ENCODE data around the gene SPECC1. TPM values are rescaled to one million over a fixed set of nuclear protein-coding genes. Genes with fewer than 3 reads are reported as not detected.

The SPECC1 gene
- total RNA-seq, 6 donors from 2014 or later, result 21.8 to 65.0 (median 33.9) TPM

DNA sequence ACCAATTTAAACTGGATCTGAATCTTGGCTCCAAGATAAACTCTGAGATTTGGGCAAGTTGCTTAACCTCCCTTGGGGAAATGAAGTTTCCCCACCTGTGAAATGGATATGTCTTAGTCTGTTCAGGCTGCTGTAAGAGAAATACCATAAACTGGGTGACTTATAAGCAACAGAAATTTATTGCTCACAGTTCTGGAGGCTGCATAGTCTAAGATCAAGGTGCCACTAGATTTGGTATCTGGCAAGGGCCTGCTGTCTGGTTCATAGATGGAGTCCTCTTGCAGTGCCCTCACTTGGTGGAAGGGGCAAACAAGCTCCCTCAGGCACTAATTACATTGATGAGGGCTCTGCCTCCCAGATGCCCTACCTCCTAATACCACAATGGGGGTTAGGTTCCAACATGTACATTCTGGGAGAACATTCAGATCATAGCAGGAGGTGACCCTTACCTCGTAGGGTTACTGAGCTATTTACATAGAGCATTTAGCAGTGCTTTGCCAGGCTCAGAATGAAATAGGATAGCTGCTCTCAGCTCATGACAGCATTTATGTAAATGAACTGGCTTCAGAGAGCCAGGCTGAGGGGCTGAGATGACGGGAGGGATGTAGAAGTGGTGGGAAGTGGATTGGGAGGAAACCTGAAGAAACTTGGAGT, 83.9 kb downstream of the SPECC1 start:
- ATAC-seq (ENCODE audit: low FRiP score in 2 of 2) (no peak), DNase-seq (no peak)
- H3K27ac ChIP-seq, result peak overlapping the region in 1 of 4 donors; percentile 46
- H3K4me3 ChIP-seq, result no peak overlapping the region
- no peaks in the 10 kb centered on the region for H3K4me1 ChIP-seq
- H3K36me3 ChIP-seq, result no peaks in the 10 kb centered on the region
- H3K27me3 ChIP-seq, result no peaks in the 10 kb centered on the region
- no peaks in the 10 kb centered on the region for H3K9me3 ChIP-seq
- TF ChIP-seq POLR2A (IDR thresholded peaks at IDR 0.05), result no peak
- no peak for TF ChIP-seq POLR2AphosphoS5 (IDR thresholded peaks at IDR 0.05)
- no peak for TF ChIP-seq EP300 (IDR thresholded peaks at IDR 0.05)
- TF ChIP-seq, protein P1, sequence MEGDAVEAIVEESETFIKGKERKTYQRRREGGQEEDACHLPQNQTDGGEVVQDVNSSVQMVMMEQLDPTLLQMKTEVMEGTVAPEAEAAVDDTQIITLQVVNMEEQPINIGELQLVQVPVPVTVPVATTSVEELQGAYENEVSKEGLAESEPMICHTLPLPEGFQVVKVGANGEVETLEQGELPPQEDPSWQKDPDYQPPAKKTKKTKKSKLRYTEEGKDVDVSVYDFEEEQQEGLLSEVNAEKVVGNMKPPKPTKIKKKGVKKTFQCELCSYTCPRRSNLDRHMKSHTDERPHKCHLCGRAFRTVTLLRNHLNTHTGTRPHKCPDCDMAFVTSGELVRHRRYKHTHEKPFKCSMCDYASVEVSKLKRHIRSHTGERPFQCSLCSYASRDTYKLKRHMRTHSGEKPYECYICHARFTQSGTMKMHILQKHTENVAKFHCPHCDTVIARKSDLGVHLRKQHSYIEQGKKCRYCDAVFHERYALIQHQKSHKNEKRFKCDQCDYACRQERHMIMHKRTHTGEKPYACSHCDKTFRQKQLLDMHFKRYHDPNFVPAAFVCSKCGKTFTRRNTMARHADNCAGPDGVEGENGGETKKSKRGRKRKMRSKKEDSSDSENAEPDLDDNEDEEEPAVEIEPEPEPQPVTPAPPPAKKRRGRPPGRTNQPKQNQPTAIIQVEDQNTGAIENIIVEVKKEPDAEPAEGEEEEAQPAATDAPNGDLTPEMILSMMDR (IDR thresholded peaks at IDR 0.05), result no peak
- WGBS, 2 donors, result 62 to 71% methylated on average over 2 of the region's 2 CpGs

DNA sequence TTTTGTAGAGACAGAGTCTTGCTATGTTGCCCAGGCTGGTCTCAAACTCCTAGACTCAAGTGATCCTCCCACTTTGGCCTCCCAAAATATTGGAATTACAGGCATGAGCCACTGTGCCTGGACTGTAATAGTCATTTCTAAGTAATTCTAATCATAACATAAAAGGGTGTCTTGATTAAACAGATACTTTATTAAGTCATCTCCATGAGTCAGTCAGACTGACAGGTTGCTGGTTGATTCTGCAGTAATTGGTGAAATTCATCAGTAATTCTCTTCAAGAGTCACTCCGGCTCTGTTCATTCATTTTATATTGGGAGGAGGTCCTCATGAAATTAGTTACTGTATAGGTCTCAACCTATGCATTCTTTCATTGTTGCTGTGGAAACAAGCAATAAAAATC, 85.6 kb downstream of the SPECC1 start:
- no peak overlapping the region for H3K4me3 ChIP-seq
- H3K9me3 ChIP-seq, result no peaks in the 10 kb centered on the region
- TF ChIP-seq POLR2AphosphoS5 (IDR thresholded peaks at IDR 0.05) (no peak), EP300 (IDR thresholded peaks at IDR 0.05) (no peak), POLR2A (IDR thresholded peaks at IDR 0.05) (no peak)
- TF ChIP-seq, protein P1 (IDR thresholded peaks at IDR 0.05), result no peak
- no peaks in the 10 kb centered on the region for H3K4me1 ChIP-seq
- H3K27me3 ChIP-seq, result no peaks in the 10 kb centered on the region
- no peak overlapping the region for H3K27ac ChIP-seq
- WGBS, 2 donors, result 80% methylated on average over 1 of the region's 1 CpG
- ATAC-seq (ENCODE audit: low FRiP score in 2 of 2) (no peak), DNase-seq (no peak)
- no peaks in the 10 kb centered on the region for H3K36me3 ChIP-seq

DNA sequence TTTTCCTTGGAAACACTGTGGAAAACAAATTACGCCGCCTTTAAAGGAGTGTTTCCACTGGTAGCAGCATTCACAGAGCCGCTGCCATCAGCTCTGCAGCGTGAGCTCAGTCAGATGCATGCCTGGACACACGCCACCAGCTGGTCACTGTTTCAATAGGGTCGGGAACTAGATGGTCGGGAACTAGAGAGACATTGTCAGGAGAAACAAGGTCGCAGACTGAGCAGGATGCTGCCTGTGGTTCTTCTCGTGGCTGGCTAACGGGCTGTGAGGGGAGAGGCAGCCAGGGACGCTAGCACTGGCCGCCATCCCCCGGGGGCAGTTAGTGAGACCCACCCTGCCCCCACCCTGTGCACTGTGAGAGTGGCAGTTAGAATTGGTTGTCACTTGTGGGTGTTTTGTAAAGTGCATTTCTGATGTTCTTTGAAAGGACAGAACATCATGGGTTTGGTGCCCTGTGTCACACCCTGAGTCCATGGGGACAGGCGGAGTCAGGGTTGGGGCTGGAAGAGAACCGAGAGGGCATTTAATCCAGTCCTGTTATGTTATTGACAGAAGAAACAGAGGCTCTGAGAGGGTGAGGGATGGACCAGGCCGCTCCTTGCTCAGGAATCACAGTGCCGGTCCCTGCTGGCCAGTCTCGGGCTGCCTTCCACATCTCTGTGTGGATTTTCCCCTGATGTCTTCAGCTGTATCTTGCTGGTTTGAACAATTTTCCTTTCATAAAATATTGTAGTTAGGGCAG, 86.3 kb downstream of the SPECC1 start:
- Histone ChIP-seq H3K4me1 (no peaks in the 10 kb centered on the region), H3K9me3 (no peaks in the 10 kb centered on the region), H3K4me3 (no peak overlapping the region), H3K27me3 (no peaks in the 10 kb centered on the region), H3K27ac (peak overlapping the region in 3 of 4 donors; percentile 3 to 69 (median 37)), H3K36me3 (no peaks in the 10 kb centered on the region)
- TF ChIP-seq POLR2AphosphoS5 (IDR thresholded peaks at IDR 0.05) (no peak), POLR2A (IDR thresholded peaks at IDR 0.05) (no peak), EP300 (IDR thresholded peaks at IDR 0.05) (no peak)
- TF ChIP-seq, protein P1 (IDR thresholded peaks at IDR 0.05), result no peak
- WGBS, 2 donors, result 44 to 46% methylated on average over 17 to 18 of the region's 18 CpGs
- DNase-seq (peak in 1 of 2 donors; percentile 42), ATAC-seq (ENCODE audit: low FRiP score in 2 of 2) (peak in 1 of 2 donors; percentile 66)

DNA sequence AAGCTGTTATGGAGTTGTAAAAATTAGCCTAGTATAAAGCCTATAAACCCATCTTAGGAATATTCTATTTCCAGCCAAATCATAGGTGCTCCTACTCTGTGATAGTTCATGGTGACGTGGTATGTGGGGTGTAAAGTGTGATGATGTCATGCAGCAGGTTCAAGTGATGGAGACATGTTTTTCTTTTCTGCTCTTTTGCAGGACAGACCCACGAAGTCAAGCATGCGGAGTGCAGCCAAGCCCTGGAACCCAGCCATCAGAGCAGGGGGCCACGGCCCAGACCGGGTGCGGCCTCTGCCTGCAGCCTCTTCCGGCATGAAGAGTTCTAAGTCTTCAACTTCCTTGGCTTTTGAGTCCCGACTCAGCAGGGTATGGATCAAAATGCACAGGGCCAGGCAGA, 87.3 kb downstream of the SPECC1 start:
- no peak for TF ChIP-seq POLR2AphosphoS5 (IDR thresholded peaks at IDR 0.05)
- TF ChIP-seq POLR2A (IDR thresholded peaks at IDR 0.05), result no peak
- TF ChIP-seq EP300 (IDR thresholded peaks at IDR 0.05), result no peak
- Histone ChIP-seq H3K4me3 (no peak overlapping the region), H3K4me1 (no peaks in the 10 kb centered on the region), H3K27ac (no peak overlapping the region), H3K27me3 (no peaks in the 10 kb centered on the region), H3K9me3 (no peaks in the 10 kb centered on the region), H3K36me3 (no peaks in the 10 kb centered on the region)
- ATAC-seq (ENCODE audit: low FRiP score in 2 of 2) (no peak), DNase-seq (peak in 1 of 2 donors; percentile 53)
- WGBS, 2 donors, result 51 to 65% methylated on average over 8 of the region's 8 CpGs

DNA sequence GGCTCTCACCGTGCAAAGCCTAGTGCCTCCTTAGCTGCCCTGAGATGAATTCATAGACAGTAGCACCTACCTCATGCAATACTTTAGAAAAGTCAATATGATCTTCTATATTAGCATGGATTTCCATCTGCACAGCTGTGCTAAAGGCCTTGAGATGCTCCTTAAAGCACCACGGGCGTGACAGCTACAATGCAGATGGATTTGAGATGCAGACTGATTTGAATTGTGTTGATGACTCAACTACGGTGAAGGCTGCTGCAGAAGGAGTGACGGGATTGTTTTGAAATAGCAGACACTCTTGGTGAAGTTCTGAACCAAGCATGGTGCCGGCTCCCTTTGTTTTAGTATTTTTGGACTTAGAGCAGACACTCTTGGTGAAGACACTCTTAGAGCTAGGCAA, 88.2 kb downstream of the SPECC1 start:
- 74 to 92% methylated on average over 6 of the region's 6 CpGs for WGBS, 2 donors
- Histone ChIP-seq H3K27ac (no peak overlapping the region), H3K9me3 (no peaks in the 10 kb centered on the region), H3K4me3 (no peak overlapping the region), H3K36me3 (no peaks in the 10 kb centered on the region), H3K27me3 (no peaks in the 10 kb centered on the region), H3K4me1 (no peaks in the 10 kb centered on the region)
- DNase-seq (no peak), ATAC-seq (ENCODE audit: low FRiP score in 2 of 2) (no peak)
- no peak for TF ChIP-seq EP300 (IDR thresholded peaks at IDR 0.05)
- TF ChIP-seq, protein P1 (IDR thresholded peaks at IDR 0.05), result no peak
- no peak for TF ChIP-seq POLR2A (IDR thresholded peaks at IDR 0.05)
- TF ChIP-seq POLR2AphosphoS5 (IDR thresholded peaks at IDR 0.05), result no peak
